PC-3 (cell line): ENCODE data around the gene KDF1.

ENCODE experiments used
- CTCF ChIP-seq: fragments of 300-600 bp; sonication (generic); conservative IDR thresholded peaks from 2 replicates; pipeline ENCODE4 v1.5.1; 2017; ENCODE audit warnings: antibody characterized with exemption, low read depth, mild to moderate bottlenecking, low read length
- EZH2 ChIP-seq: fragments of 300-600 bp; sonication (generic); IDR thresholded peaks from one replicate; pipeline ENCODE4 v1.6.1; 2017; ENCODE audit warnings: antibody characterized with exemption, mild to moderate bottlenecking, low read length; ENCODE audit not compliant: unreplicated experiment

- TF ChIP-seq CTCF (no peak), EZH2 (no peak)
Observed at GRCh38 chr1:26994787-26995517, 34.7 kb upstream of the KDF1 start.
